Smooth muscle cell of trachea (primary cell): ENCODE data around the gene SLC25A3. TPM values are rescaled to one million over a fixed set of nuclear protein-coding genes. Genes with fewer than 3 reads are reported as not detected.

ENCODE experiments used
- total RNA-seq: library from RNA; depleted of rRNA; stranded (reverse); fragments of >200 nt; gene quantifications from 2 replicates; pipeline ENCODE4 v1.2.1, GENCODE V29; 2014

The SLC25A3 gene
- 630 and 928 TPM in 2 replicates for total RNA-seq

GRCh38 chr12:98593351-98594049 is at the start of gene SLC25A3:
SLC25A3 (plus strand) TSS chr12:98593686; CDS start chr12:98593979, 293 bp downstream.

GRCh38 chr12:98644712-98645571 is 51.5 kb downstream of the SLC25A3 start, which contains the start of the genes APAF1 and IKBIP:
APAF1 (plus strand) TSS chr12:98645290; CDS start chr12:98648360, 3,070 bp downstream.
IKBIP (minus strand) TSS chr12:98644788; CDS start chr12:98644701, 87 bp downstream.

Other genes starting within 250 kb of the SLC25A3 start
- 33.7 and 157 TPM in 2 replicates for gene TMPO, start 78.1 kb upstream of the SLC25A3 start, total RNA-seq
- gene IKBIP, start 51.1 kb downstream of the SLC25A3 start, total RNA-seq, result 54.4 and 70.5 TPM in 2 replicates
- gene APAF1, start 51.6 kb downstream of the SLC25A3 start, total RNA-seq, result 21.2 and 30.3 TPM in 2 replicates